Measurements from ENCODE around the gene PEMT.

GRCh38 chr17:17591355-17592298 is at the start of gene PEMT:
- no peak for TF ChIP-seq ZNF169 (tag by site-specific recombination; IDR thresholded peaks at IDR 0.05)
- TF ChIP-seq PRDM4 (tag by site-specific recombination; IDR thresholded peaks at IDR 0.05) = peak; percentile 56; the same call in 1 of the 2 replicates
- TF ChIP-seq SP2 (tag by site-specific recombination; IDR thresholded peaks at IDR 0.05) = peak; percentile 80
- TF ChIP-seq CTCF (tag by site-specific recombination; IDR thresholded peaks at IDR 0.05) = no peak
- TF ChIP-seq ZBTB17 (tag by site-specific recombination; IDR thresholded peaks at IDR 0.05) = peak; percentile 92
- TF ChIP-seq ZNF558 (tag by site-specific recombination; IDR thresholded peaks at IDR 0.05) = no peak; the same call in 1 of the 2 replicates
- peak; percentile 88 for TF ChIP-seq ZFP37 (tag by site-specific recombination; IDR thresholded peaks at IDR 0.05)

All from HEK293 (cell line).